ENCODE measurements around the gene HOXD11. TPM values are rescaled to one million over a fixed set of nuclear protein-coding genes. Genes with fewer than 3 reads are reported as not detected.

Gene HOXD11
- total RNA-seq, 1 experiment from 2014 or later: 107 TPM

DNA sequence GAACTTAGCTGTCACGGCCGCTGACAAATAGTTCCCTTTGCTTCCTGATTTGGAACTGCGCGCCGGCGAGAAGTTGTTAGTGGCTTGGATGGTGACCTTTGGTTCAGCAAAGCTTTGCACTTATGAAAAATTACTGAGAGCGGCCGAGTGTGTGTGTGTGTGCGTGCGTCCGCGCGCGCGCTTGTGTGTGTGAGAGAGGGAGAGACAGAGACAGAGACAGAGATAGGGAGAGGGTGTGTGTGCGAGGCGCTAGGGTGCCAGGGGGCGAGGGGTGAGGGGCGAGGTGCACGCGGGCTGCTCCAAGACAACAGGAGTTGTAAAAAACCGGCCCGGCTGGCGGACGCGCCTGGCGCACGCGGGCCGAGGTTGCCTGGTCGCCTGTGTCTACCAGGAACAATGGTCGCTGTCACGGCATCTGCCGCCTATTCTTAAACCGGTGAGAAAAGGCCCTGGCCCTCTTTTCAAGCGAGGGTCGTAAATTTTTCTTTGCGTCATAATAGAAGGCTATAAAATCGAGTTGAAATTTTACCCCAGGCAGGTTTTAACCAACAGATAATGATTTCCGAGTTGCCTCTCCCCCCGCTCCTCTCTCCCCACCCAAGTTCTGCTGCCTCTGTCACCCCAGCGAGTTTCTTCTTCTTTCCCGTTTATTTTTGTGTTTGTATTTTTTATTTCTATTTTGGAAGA is 50.6 kb downstream of the HOXD11 start:
- POLR2A ChIA-PET (ENCODE audit: low non-redundant PET): no interaction called here
- Histone ChIP-seq H3K9me3 (ENCODE audit: low read depth, low read length, poor library complexity, severe bottlenecking) (no peaks in the 10 kb centered on the region), H3K36me3 (ENCODE audit: insufficient read depth, low read length, poor library complexity, severe bottlenecking) (peaks cover 43% of the 10 kb centered on the region), H3K27me3 (replicated peaks; ENCODE audit: insufficient read depth, low read depth, low read length, poor library complexity) (no peaks in the 10 kb centered on the region), H3K4me3 (ENCODE audit: low read depth, low read length, poor library complexity, severe bottlenecking) (peak overlapping the region; percentile 48), H3K27ac (ENCODE audit: low read depth, low read length, poor library complexity, severe bottlenecking) (peak overlapping the region; percentile 85), H3K4me1 (ENCODE audit: insufficient read depth, low read length, poor library complexity, severe bottlenecking) (peaks cover 28% of the 10 kb centered on the region)
- intact Hi-C loops (cut with micrococcal nuclease; ENCODE audit: unreplicated experiment): loop anchor here (5.0 kb wide), 1 partner anchor 300 kb away; no protein-coding TSS in a partner anchor
- no peak for TF ChIP-seq CTCF (conservative IDR thresholded peaks at IDR 0.05; ENCODE audit: low read depth, low read length)
- TF ChIP-seq EZH2 (IDR thresholded peaks at IDR 0.05; ENCODE audit: borderline replicate concordance, low read depth, low read length, poor library complexity, severe bottlenecking): no peak
- CTCF ChIA-PET: no interaction called here
- peak; percentile 61 for DNase-seq (ENCODE audit: low spot score)
- BruUV-seq (replicated peaks): no TSS peak

DNA sequence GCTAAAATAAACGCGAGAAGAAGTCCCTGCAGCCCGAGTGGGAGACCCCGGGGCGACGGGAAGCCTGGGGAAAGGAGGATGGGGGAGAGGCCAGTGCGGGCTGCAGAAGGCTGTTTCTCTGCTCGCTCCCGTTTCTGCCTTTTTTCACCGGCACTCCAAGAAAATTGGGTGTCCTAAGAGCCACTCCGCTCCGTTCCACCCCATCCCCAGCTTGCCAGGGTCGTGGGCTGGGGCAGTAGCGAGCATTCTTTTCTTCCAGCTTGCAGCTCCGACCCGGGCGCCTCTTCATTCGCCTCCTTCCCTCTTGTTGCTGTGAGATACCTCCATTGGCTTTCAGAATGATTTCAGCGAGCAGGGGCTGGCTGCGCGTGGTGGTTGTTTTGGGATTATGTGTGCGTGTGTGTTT is 51.1 kb downstream of the HOXD11 start:
- intact Hi-C loops (cut with micrococcal nuclease; ENCODE audit: unreplicated experiment): loop anchor here (5.0 kb wide), 1 partner anchor 299 kb away; no protein-coding TSS in a partner anchor
- Histone ChIP-seq H3K4me3 (ENCODE audit: low read depth, low read length, poor library complexity, severe bottlenecking) (peak overlapping the region; percentile 48), H3K4me1 (ENCODE audit: insufficient read depth, low read length, poor library complexity, severe bottlenecking) (peaks cover 28% of the 10 kb centered on the region), H3K36me3 (ENCODE audit: insufficient read depth, low read length, poor library complexity, severe bottlenecking) (peaks cover 38% of the 10 kb centered on the region), H3K9me3 (ENCODE audit: low read depth, low read length, poor library complexity, severe bottlenecking) (no peaks in the 10 kb centered on the region), H3K27me3 (replicated peaks; ENCODE audit: insufficient read depth, low read depth, low read length, poor library complexity) (no peaks in the 10 kb centered on the region), H3K27ac (ENCODE audit: low read depth, low read length, poor library complexity, severe bottlenecking) (peak overlapping the region; percentile 85)
- TF ChIP-seq CTCF (conservative IDR thresholded peaks at IDR 0.05; ENCODE audit: low read depth, low read length) (no peak), EZH2 (IDR thresholded peaks at IDR 0.05; ENCODE audit: borderline replicate concordance, low read depth, low read length, poor library complexity, severe bottlenecking) (no peak)
- BruUV-seq (replicated peaks): no TSS peak
- DNase-seq (ENCODE audit: low spot score): peak; percentile 70
- ChIA-PET CTCF (no interaction called here), POLR2A (ENCODE audit: low non-redundant PET) (no interaction called here)

DNA sequence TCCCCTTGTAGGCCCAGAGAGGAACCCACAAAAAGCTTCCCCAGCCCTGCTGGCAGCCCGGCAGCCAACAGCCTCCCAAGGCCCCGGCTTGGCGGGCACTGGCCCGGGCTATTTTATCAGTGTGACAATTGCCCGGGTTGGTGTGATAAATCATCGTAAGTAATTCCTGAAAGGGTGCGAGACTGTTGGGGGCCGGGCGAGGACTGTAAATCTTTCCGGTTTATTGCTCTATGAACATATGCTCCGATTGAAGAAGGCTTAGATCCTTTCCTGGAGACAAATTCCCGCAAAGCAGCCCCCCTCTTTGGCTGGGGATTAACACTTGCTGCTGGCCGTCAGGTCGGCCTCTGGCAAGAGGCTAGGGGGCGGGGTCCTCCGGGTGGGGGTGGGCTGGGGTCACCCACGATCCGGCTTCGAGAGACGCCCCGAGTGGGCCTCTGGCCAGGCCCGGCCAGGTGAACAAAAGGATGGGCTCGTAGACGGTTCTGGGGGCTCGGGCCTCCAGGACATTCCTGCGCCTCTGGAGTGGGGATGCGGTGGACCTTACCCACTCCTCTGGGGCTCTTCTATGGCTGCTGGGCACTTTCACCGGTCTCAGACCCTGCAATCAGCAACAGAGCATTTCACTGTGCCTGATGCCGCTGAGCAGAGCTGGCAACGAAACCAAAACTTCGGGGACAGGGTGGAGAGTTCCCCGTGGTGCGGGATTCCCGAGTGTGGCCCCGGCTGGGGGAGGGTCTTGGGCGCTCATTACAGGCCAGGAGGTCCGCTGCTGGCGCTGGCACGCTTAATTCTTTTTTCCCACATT is 52.0 kb downstream of the HOXD11 start:
- H3K4me3 ChIP-seq (ENCODE audit: low read depth, low read length, poor library complexity, severe bottlenecking): no peak overlapping the region
- no peaks in the 10 kb centered on the region for H3K27me3 ChIP-seq (replicated peaks; ENCODE audit: insufficient read depth, low read depth, low read length, poor library complexity)
- no peaks in the 10 kb centered on the region for H3K9me3 ChIP-seq (ENCODE audit: low read depth, low read length, poor library complexity, severe bottlenecking)
- DNase-seq (ENCODE audit: low spot score): peak; percentile 88
- POLR2A ChIA-PET (ENCODE audit: low non-redundant PET): interaction anchor here (0.6 kb wide), 1 partner anchor 1335 kb away, joined by 6 read pairs; no protein-coding TSS in a partner anchor
- peak overlapping the region; percentile 37 for H3K27ac ChIP-seq (ENCODE audit: low read depth, low read length, poor library complexity, severe bottlenecking)
- H3K4me1 ChIP-seq (ENCODE audit: insufficient read depth, low read length, poor library complexity, severe bottlenecking): peaks cover 28% of the 10 kb centered on the region
- H3K36me3 ChIP-seq (ENCODE audit: insufficient read depth, low read length, poor library complexity, severe bottlenecking): peaks cover 29% of the 10 kb centered on the region
- BruUV-seq (replicated peaks): no TSS peak
- TF ChIP-seq EZH2 (IDR thresholded peaks at IDR 0.05; ENCODE audit: borderline replicate concordance, low read depth, low read length, poor library complexity, severe bottlenecking) (no peak), CTCF (conservative IDR thresholded peaks at IDR 0.05; ENCODE audit: low read depth, low read length) (no peak)
- CTCF ChIA-PET: interaction anchor here (0.6 kb wide), 1 partner anchor 485 kb away, joined by 3 read pairs; no protein-coding TSS in a partner anchor
- intact Hi-C loops (cut with micrococcal nuclease; ENCODE audit: unreplicated experiment): loop anchor here (5.0 kb wide), 1 partner anchor 298 kb away; no protein-coding TSS in a partner anchor

Small RNAs within 50 kb of the gene (microRNA-seq; reads per million reads assigned to microRNA genes)
- gene MIR10B: 118,193 reads per million, percentile 100 among the genes with 10 or more reads in this experiment

Other genes starting within 250 kb of the HOXD11 start
- gene LNPK, start 105.0 kb upstream of the HOXD11 start, total RNA-seq (2021): 42.5 and 46.6 TPM in 2 replicates
- 0.41 and 0.70 TPM in 2 replicates for gene EVX2, start 23.3 kb upstream of the HOXD11 start, total RNA-seq (2021)
- gene HOXD13, start 14.6 kb upstream of the HOXD11 start, total RNA-seq (2021): 32.7 and 33.8 TPM in 2 replicates
- gene HOXD12, start 7.5 kb upstream of the HOXD11 start, total RNA-seq (2021): 0.58 and 0.72 TPM in 2 replicates
- 88.6 and 98.3 TPM in 2 replicates for gene HOXD10, start 9.5 kb downstream of the HOXD11 start, total RNA-seq (2021)
- gene HOXD9, start 15.4 kb downstream of the HOXD11 start, total RNA-seq (2021): 63.0 and 64.9 TPM in 2 replicates
- gene HOXD8, start 22.4 kb downstream of the HOXD11 start, total RNA-seq (2021): 56.8 and 61.9 TPM in 2 replicates
- gene HOXD4, start 44.3 kb downstream of the HOXD11 start, total RNA-seq (2021): 30.8 and 34.3 TPM in 2 replicates
- 41.3 and 53.0 TPM in 2 replicates for gene HOXD3, start 50.0 kb downstream of the HOXD11 start, total RNA-seq (2021)
- not detected in 2 replicates for gene HOXD1, start 81.4 kb downstream of the HOXD11 start, total RNA-seq (2021)
- gene MTX2, start 162.2 kb downstream of the HOXD11 start, total RNA-seq (2021): 31.1 and 35.1 TPM in 2 replicates